ENCODE results near the gene SLC35F3.

The SLC35F3 gene

GRCh38 chr1:234001817-234002216 lies 97.3 kb downstream of the SLC35F3 start:
- Histone ChIP-seq H3K4me1 (ENCODE audit: insufficient read depth, low read length) (no peaks in the 10 kb centered on the region), H3K9ac (ENCODE audit: low read length) (no peak overlapping the region)

GRCh38 chr1:234004591-234004990 lies 100.1 kb downstream of the SLC35F3 start:
- no peak overlapping the region for H3K4me3 ChIP-seq (ENCODE audit: low read depth in 1 of 2, low read length in 2 of 2)
- no peak overlapping the region for H3K9ac ChIP-seq (ENCODE audit: low read length)
- no peaks in the 10 kb centered on the region for H3K9me3 ChIP-seq (ENCODE audit: low read length)
- no peaks in the 10 kb centered on the region for H3K4me1 ChIP-seq (ENCODE audit: insufficient read depth, low read length)
- H3K27ac ChIP-seq (ENCODE audit: low read depth, low read length) = no peak overlapping the region
- H3K27me3 ChIP-seq (ENCODE audit: control insufficient read depth in 1 of 2, insufficient read depth in 2 of 2, low read length in 2 of 2) = no peaks in the 10 kb centered on the region
- H3K36me3 ChIP-seq (ENCODE audit: insufficient read depth, low read length) = no peaks in the 10 kb centered on the region

More at GRCh38 chr1:234001817-234002216, 97.3 kb downstream of the SLC35F3 start:
- H3K36me3 ChIP-seq (ENCODE audit: insufficient read depth, low read length) = no peaks in the 10 kb centered on the region
- H3K9me3 ChIP-seq (ENCODE audit: low read length) = no peaks in the 10 kb centered on the region
- no peaks in the 10 kb centered on the region for H3K27me3 ChIP-seq (ENCODE audit: control insufficient read depth in 1 of 2, insufficient read depth in 2 of 2, low read length in 2 of 2)
- no peak overlapping the region for H3K27ac ChIP-seq (ENCODE audit: low read depth, low read length)
- H3K4me3 ChIP-seq (ENCODE audit: low read depth in 1 of 2, low read length in 2 of 2) = no peak overlapping the region

GRCh38 chr1:234007684-234008083 lies 103.2 kb downstream of the SLC35F3 start:
- H3K9me3 ChIP-seq (ENCODE audit: low read length) = no peaks in the 10 kb centered on the region
- no peaks in the 10 kb centered on the region for H3K4me1 ChIP-seq (ENCODE audit: insufficient read depth, low read length)
- H3K9ac ChIP-seq (ENCODE audit: low read length) = no peak overlapping the region
- no peak overlapping the region for H3K4me3 ChIP-seq (ENCODE audit: low read depth in 1 of 2, low read length in 2 of 2)
- no peaks in the 10 kb centered on the region for H3K36me3 ChIP-seq (ENCODE audit: insufficient read depth, low read length)
- H3K27ac ChIP-seq (ENCODE audit: low read depth, low read length) = no peak overlapping the region
- H3K27me3 ChIP-seq (ENCODE audit: control insufficient read depth in 1 of 2, insufficient read depth in 2 of 2, low read length in 2 of 2) = no peaks in the 10 kb centered on the region

- no peaks in the 10 kb centered on the region for H3K9me3 ChIP-seq (ENCODE audit: low read length)
Measured at GRCh38 chr1:234008591-234008990, 104.1 kb downstream of the SLC35F3 start.

GRCh38 chr1:234009668-234010067 lies 105.2 kb downstream of the SLC35F3 start:
- no peak overlapping the region for H3K9ac ChIP-seq (ENCODE audit: low read length)
- no peaks in the 10 kb centered on the region for H3K4me1 ChIP-seq (ENCODE audit: insufficient read depth, low read length)
- H3K27me3 ChIP-seq (ENCODE audit: control insufficient read depth in 1 of 2, insufficient read depth in 2 of 2, low read length in 2 of 2) = no peaks in the 10 kb centered on the region
- no peak overlapping the region for H3K27ac ChIP-seq (ENCODE audit: low read depth, low read length)
- no peak overlapping the region for H3K4me3 ChIP-seq (ENCODE audit: low read depth in 1 of 2, low read length in 2 of 2)
- H3K36me3 ChIP-seq (ENCODE audit: insufficient read depth, low read length) = no peaks in the 10 kb centered on the region
- no peaks in the 10 kb centered on the region for H3K9me3 ChIP-seq (ENCODE audit: low read length)

More at GRCh38 chr1:234008591-234008990, 104.1 kb downstream of the SLC35F3 start:
- no peak overlapping the region for H3K9ac ChIP-seq (ENCODE audit: low read length)
- H3K27ac ChIP-seq (ENCODE audit: low read depth, low read length) = no peak overlapping the region
- no peaks in the 10 kb centered on the region for H3K36me3 ChIP-seq (ENCODE audit: insufficient read depth, low read length)
- H3K4me1 ChIP-seq (ENCODE audit: insufficient read depth, low read length) = no peaks in the 10 kb centered on the region
- no peaks in the 10 kb centered on the region for H3K27me3 ChIP-seq (ENCODE audit: control insufficient read depth in 1 of 2, insufficient read depth in 2 of 2, low read length in 2 of 2)
- H3K4me3 ChIP-seq (ENCODE audit: low read depth in 1 of 2, low read length in 2 of 2) = no peak overlapping the region

- no peak overlapping the region for H3K27ac ChIP-seq (ENCODE audit: low read depth, low read length)
Measured at GRCh38 chr1:234014208-234014607, 109.7 kb downstream of the SLC35F3 start.

GRCh38 chr1:234018816-234019215 lies 114.3 kb downstream of the SLC35F3 start:
- H3K27ac ChIP-seq (ENCODE audit: low read depth, low read length) = no peak overlapping the region
- no peak overlapping the region for H3K9ac ChIP-seq (ENCODE audit: low read length)
- H3K4me3 ChIP-seq (ENCODE audit: low read depth in 1 of 2, low read length in 2 of 2) = no peak overlapping the region
- H3K4me1 ChIP-seq (ENCODE audit: insufficient read depth, low read length) = no peaks in the 10 kb centered on the region
- H3K36me3 ChIP-seq (ENCODE audit: insufficient read depth, low read length) = no peaks in the 10 kb centered on the region
- no peaks in the 10 kb centered on the region for H3K9me3 ChIP-seq (ENCODE audit: low read length)
- H3K27me3 ChIP-seq (ENCODE audit: control insufficient read depth in 1 of 2, insufficient read depth in 2 of 2, low read length in 2 of 2) = no peaks in the 10 kb centered on the region

More at GRCh38 chr1:234014208-234014607, 109.7 kb downstream of the SLC35F3 start:
- no peak overlapping the region for H3K9ac ChIP-seq (ENCODE audit: low read length)
- no peaks in the 10 kb centered on the region for H3K27me3 ChIP-seq (ENCODE audit: control insufficient read depth in 1 of 2, insufficient read depth in 2 of 2, low read length in 2 of 2)
- no peaks in the 10 kb centered on the region for H3K36me3 ChIP-seq (ENCODE audit: insufficient read depth, low read length)
- no peaks in the 10 kb centered on the region for H3K4me1 ChIP-seq (ENCODE audit: insufficient read depth, low read length)
- no peak overlapping the region for H3K4me3 ChIP-seq (ENCODE audit: low read depth in 1 of 2, low read length in 2 of 2)
- H3K9me3 ChIP-seq (ENCODE audit: low read length) = no peaks in the 10 kb centered on the region

GRCh38 chr1:234019387-234019786 lies 114.9 kb downstream of the SLC35F3 start:
- Histone ChIP-seq H3K4me1 (ENCODE audit: insufficient read depth, low read length) (no peaks in the 10 kb centered on the region), H3K9me3 (ENCODE audit: low read length) (no peaks in the 10 kb centered on the region), H3K36me3 (ENCODE audit: insufficient read depth, low read length) (no peaks in the 10 kb centered on the region), H3K27ac (ENCODE audit: low read depth, low read length) (no peak overlapping the region), H3K9ac (ENCODE audit: low read length) (no peak overlapping the region), H3K27me3 (ENCODE audit: control insufficient read depth in 1 of 2, insufficient read depth in 2 of 2, low read length in 2 of 2) (no peaks in the 10 kb centered on the region), H3K4me3 (ENCODE audit: low read depth in 1 of 2, low read length in 2 of 2) (no peak overlapping the region)

GRCh38 chr1:234022302-234022701 lies 117.8 kb downstream of the SLC35F3 start:
- Histone ChIP-seq H3K27ac (ENCODE audit: low read depth, low read length) (no peak overlapping the region), H3K4me3 (ENCODE audit: low read depth in 1 of 2, low read length in 2 of 2) (no peak overlapping the region), H3K9ac (ENCODE audit: low read length) (no peak overlapping the region), H3K36me3 (ENCODE audit: insufficient read depth, low read length) (no peaks in the 10 kb centered on the region), H3K27me3 (ENCODE audit: control insufficient read depth in 1 of 2, insufficient read depth in 2 of 2, low read length in 2 of 2) (no peaks in the 10 kb centered on the region), H3K4me1 (ENCODE audit: insufficient read depth, low read length) (no peaks in the 10 kb centered on the region), H3K9me3 (ENCODE audit: low read length) (no peaks in the 10 kb centered on the region)

GRCh38 chr1:234039603-234040002 lies 135.1 kb downstream of the SLC35F3 start:
- Histone ChIP-seq H3K27me3 (ENCODE audit: control insufficient read depth in 1 of 2, insufficient read depth in 2 of 2, low read length in 2 of 2) (no peaks in the 10 kb centered on the region), H3K36me3 (ENCODE audit: insufficient read depth, low read length) (no peaks in the 10 kb centered on the region), H3K9me3 (ENCODE audit: low read length) (no peaks in the 10 kb centered on the region), H3K4me3 (ENCODE audit: low read depth in 1 of 2, low read length in 2 of 2) (no peak overlapping the region), H3K4me1 (ENCODE audit: insufficient read depth, low read length) (no peaks in the 10 kb centered on the region), H3K27ac (ENCODE audit: low read depth, low read length) (no peak overlapping the region), H3K9ac (ENCODE audit: low read length) (no peak overlapping the region)

GRCh38 chr1:234040446-234041317 lies 136.2 kb downstream of the SLC35F3 start:
- no peaks in the 10 kb centered on the region for H3K36me3 ChIP-seq (ENCODE audit: insufficient read depth, low read length)
- no peaks in the 10 kb centered on the region for H3K27me3 ChIP-seq (ENCODE audit: control insufficient read depth in 1 of 2, insufficient read depth in 2 of 2, low read length in 2 of 2)
- no peak overlapping the region for H3K9ac ChIP-seq (ENCODE audit: low read length)
- no peak overlapping the region for H3K27ac ChIP-seq (ENCODE audit: low read depth, low read length)
- H3K9me3 ChIP-seq (ENCODE audit: low read length) = no peaks in the 10 kb centered on the region
- H3K4me3 ChIP-seq (ENCODE audit: low read depth in 1 of 2, low read length in 2 of 2) = no peak overlapping the region
- H3K4me1 ChIP-seq (ENCODE audit: insufficient read depth, low read length) = no peaks in the 10 kb centered on the region

- H3K9me3 ChIP-seq (ENCODE audit: low read length) = no peaks in the 10 kb centered on the region
- no peaks in the 10 kb centered on the region for H3K27me3 ChIP-seq (ENCODE audit: control insufficient read depth in 1 of 2, insufficient read depth in 2 of 2, low read length in 2 of 2)
- H3K36me3 ChIP-seq (ENCODE audit: insufficient read depth, low read length) = no peaks in the 10 kb centered on the region
- no peak overlapping the region for H3K4me3 ChIP-seq (ENCODE audit: low read depth in 1 of 2, low read length in 2 of 2)
- H3K9ac ChIP-seq (ENCODE audit: low read length) = no peak overlapping the region
- H3K27ac ChIP-seq (ENCODE audit: low read depth, low read length) = no peak overlapping the region
- no peaks in the 10 kb centered on the region for H3K4me1 ChIP-seq (ENCODE audit: insufficient read depth, low read length)
Measured at GRCh38 chr1:234044079-234044478, 139.6 kb downstream of the SLC35F3 start.
